Measurements from ENCODE around the gene COL4A4. TPM values are rescaled to one million over a fixed set of nuclear protein-coding genes. Genes with fewer than 3 reads are reported as not detected.

The COL4A4 gene
- total RNA-seq, 1 donor from 2014 or later = 24.3 TPM

DNA sequence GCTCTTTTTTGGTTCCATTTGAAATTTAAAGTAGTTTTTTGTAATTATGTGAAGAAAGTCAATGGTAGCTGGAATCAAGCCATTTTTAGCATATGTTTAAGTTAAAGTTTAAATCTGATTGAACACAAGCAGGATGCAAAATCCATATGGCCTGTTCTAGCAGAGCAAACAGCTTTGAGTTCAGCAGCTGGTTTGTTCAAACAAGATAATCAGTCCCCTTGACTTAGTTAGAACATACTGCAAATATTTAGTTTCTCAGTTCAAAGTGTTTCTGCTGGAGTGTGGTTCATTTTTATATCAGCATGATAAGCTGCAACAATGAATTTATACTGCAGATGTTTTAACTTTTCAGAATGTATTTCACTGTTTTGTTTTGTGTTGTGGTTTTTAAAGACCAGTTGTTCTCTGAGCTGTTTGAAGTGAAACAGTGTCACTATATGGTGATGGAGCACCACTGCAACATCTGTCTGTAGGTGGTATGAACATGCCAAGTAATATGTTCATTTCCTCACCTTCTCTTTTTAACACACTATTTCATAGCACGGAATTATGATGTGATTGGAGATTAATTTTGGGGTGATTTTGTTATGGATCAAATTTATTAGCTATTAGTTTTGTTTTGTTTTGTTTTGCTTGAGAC, 125.3 kb downstream of the COL4A4 start:
- H3K4me1 ChIP-seq = no peaks in the 10 kb centered on the region
- DNase-seq = no peak
- ATAC-seq = no peak
- H3K27ac ChIP-seq = no peak overlapping the region
- no peaks in the 10 kb centered on the region for H3K9me3 ChIP-seq
- no peak for TF ChIP-seq CTCF (IDR thresholded peaks at IDR 0.05)
- H3K4me3 ChIP-seq = no peak overlapping the region
- no peaks in the 10 kb centered on the region for H3K36me3 ChIP-seq
- intact Hi-C loops (cut with DNase I) = no loop called here
- H3K27me3 ChIP-seq (ENCODE audit: low read depth) = no peaks in the 10 kb centered on the region

- ATAC-seq (no peak), DNase-seq (no peak)
- H3K4me1 ChIP-seq = no peaks in the 10 kb centered on the region
- H3K27ac ChIP-seq = no peak overlapping the region
- no peak overlapping the region for H3K4me3 ChIP-seq
- TF ChIP-seq CTCF (IDR thresholded peaks at IDR 0.05) = no peak
- no peaks in the 10 kb centered on the region for H3K36me3 ChIP-seq
- no peaks in the 10 kb centered on the region for H3K9me3 ChIP-seq
- H3K27me3 ChIP-seq (ENCODE audit: low read depth) = no peaks in the 10 kb centered on the region
- intact Hi-C loops (cut with DNase I) = no loop called here
These were observed 127.5 kb downstream of the COL4A4 start for GRCh38 chr2:227036527-227036926.

- intact Hi-C loops (cut with DNase I) = no loop called here
- no peak for DNase-seq
These were observed 128.2 kb downstream of the COL4A4 start for GRCh38 chr2:227035711-227036367.

DNA sequence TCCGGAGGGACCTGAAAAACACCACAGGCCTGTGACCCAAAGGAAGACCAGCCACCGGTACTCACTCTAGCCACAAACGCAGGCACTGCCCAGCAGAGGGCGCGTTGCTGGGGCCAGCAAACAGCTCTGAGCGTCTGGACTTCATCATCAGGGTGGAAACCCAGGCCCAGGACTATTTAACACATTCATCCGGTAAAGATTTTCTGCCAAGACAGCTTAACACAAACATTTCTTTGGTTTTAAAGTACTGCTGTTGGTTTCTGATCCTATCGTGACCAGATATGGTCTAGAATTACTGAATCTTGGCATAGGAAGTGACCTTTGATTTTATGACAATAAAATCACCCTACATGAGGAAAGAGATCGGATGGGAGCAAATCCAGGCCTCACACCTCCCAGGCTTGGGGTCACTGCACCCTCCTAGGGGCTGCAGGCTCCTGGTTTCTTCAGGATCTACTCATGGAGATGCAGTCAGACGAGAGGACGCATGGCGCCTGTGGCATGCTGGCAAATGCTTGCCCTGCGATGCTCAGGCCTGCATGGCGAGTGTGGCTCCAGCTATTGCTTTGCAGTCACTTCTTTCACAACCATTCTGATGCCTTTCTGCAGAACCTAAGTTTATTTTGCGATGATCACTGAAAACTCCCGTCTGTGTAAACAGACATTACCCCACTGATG, 130.4 kb downstream of the COL4A4 start:
- Histone ChIP-seq H3K27ac (no peak overlapping the region), H3K4me1 (no peaks in the 10 kb centered on the region), H3K9me3 (no peaks in the 10 kb centered on the region), H3K36me3 (no peaks in the 10 kb centered on the region), H3K27me3 (ENCODE audit: low read depth) (no peaks in the 10 kb centered on the region), H3K4me3 (no peak overlapping the region)
- intact Hi-C loops (cut with DNase I) = no loop called here
- peak; percentile 43 for TF ChIP-seq CTCF (IDR thresholded peaks at IDR 0.05)
- DNase-seq (peak; percentile 50), ATAC-seq (peak in 1 of 2 donors; percentile 53)

More at GRCh38 chr2:227035711-227036367, 128.2 kb downstream of the COL4A4 start:
- no peak for ATAC-seq
- no peak for TF ChIP-seq CTCF (IDR thresholded peaks at IDR 0.05)
- Histone ChIP-seq H3K9me3 (no peaks in the 10 kb centered on the region), H3K4me3 (no peak overlapping the region), H3K27me3 (ENCODE audit: low read depth) (no peaks in the 10 kb centered on the region), H3K4me1 (no peaks in the 10 kb centered on the region), H3K36me3 (no peaks in the 10 kb centered on the region), H3K27ac (no peak overlapping the region)

DNA sequence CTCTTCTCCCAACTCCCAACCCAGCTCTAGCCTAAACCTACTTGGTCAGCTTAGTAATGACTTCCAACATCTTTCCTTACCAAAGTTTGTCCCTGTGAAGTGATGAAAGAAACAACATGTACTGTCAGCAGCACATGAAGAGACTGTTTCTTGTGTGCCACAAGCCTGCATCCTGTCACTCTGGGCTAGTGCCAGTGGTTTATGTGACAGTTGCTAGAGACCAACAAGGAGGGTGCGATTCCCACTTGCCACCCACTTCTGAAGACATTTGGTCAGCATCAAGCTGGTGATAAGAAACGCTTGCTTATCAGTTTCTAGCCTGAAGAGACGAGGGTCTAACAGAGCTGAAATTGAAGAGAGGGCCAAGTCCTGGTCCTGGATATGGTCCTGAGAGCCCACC, 132.6 kb downstream of the COL4A4 start:
- ATAC-seq (no peak), DNase-seq (no peak)
- Histone ChIP-seq H3K4me3 (no peak overlapping the region), H3K27me3 (ENCODE audit: low read depth) (no peaks in the 10 kb centered on the region), H3K27ac (no peak overlapping the region), H3K36me3 (no peaks in the 10 kb centered on the region), H3K4me1 (no peaks in the 10 kb centered on the region), H3K9me3 (no peaks in the 10 kb centered on the region)
- no peak for TF ChIP-seq CTCF (IDR thresholded peaks at IDR 0.05)
- intact Hi-C loops (cut with DNase I) = no loop called here

Data from lower lobe of right lung (tissue), 2 donors.